ENCODE results near the gene ACE. TPM values are rescaled to one million over a fixed set of nuclear protein-coding genes. Genes with fewer than 3 reads are reported as not detected.

Gene ACE
- polyA plus RNA-seq (ENCODE audit: insufficient read length in 4 of 4) = 10 to 100 TPM; 13.2 to 16.3 (median 13.9) TPM

DNA sequence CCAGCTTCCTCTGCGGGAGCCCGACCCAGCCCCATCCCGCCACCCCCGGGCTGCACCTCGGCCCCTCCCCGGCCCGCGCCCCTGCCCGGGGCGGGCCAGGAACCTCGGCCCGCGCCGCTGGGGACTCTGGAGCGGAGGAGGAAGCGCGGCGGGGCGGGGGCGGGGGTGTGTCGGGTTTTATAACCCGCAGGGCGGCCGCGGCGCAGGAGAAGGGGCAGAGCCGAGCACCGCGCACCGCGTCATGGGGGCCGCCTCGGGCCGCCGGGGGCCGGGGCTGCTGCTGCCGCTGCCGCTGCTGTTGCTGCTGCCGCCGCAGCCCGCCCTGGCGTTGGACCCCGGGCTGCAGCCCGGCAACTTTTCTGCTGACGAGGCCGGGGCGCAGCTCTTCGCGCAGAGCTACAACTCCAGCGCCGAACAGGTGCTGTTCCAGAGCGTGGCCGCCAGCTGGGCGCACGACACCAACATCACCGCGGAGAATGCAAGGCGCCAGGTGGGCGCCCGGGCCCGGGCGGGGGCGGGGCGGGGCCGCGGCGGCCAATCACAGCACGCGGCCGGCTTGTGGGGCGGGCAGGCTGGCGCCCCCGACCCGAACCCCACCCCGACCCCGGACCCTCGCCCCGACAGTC lies at the start of gene ACE:
Gene ACE, plus strand, starts transcription at position 208 of the 626 bp plus-strand sequence. Its CDS starts 34 bp downstream, at position 242.
- no peak for DNase-seq (ENCODE audit: low read depth in 4 of 4, low spot score in 3 of 4)

- no peak for DNase-seq (ENCODE audit: low read depth in 4 of 4, low spot score in 3 of 4)
These were observed 47.1 kb upstream of the ACE start for GRCh38 chr17:63429766-63430165.

DNA sequence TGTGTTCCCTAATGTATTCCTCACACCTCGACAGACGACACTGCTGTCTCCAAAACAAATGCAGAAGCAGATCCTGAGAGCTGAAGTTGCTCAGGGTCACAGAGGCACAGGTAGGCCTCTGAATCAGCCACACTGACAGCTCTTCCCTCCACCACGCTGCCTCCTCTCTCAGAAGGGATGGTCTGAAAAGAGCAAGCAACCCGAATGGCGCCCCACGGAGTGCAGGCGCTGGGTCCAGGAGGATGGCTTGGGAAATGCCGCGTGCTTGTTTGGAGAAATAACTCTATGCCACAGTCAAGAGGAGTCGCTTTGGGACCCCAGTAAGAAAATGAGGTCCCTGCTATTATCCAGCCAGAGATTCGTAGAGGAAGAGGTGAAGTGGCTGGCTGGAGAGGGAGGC lies 46.6 kb upstream of the ACE start:
- DNase-seq (ENCODE audit: low read depth in 4 of 4, low spot score in 3 of 4) = no peak

GRCh38 chr17:63431618-63431938 lies 45.3 kb upstream of the ACE start:
- DNase-seq (ENCODE audit: low read depth in 4 of 4, low spot score in 3 of 4) = no peak

- DNase-seq (ENCODE audit: low read depth in 4 of 4, low spot score in 3 of 4) = no peak
These were observed 44.7 kb upstream of the ACE start for GRCh38 chr17:63431939-63432804.

- DNase-seq (ENCODE audit: low read depth in 4 of 4, low spot score in 3 of 4) = no peak
These were observed 42.9 kb upstream of the ACE start for GRCh38 chr17:63433746-63434591.

DNA sequence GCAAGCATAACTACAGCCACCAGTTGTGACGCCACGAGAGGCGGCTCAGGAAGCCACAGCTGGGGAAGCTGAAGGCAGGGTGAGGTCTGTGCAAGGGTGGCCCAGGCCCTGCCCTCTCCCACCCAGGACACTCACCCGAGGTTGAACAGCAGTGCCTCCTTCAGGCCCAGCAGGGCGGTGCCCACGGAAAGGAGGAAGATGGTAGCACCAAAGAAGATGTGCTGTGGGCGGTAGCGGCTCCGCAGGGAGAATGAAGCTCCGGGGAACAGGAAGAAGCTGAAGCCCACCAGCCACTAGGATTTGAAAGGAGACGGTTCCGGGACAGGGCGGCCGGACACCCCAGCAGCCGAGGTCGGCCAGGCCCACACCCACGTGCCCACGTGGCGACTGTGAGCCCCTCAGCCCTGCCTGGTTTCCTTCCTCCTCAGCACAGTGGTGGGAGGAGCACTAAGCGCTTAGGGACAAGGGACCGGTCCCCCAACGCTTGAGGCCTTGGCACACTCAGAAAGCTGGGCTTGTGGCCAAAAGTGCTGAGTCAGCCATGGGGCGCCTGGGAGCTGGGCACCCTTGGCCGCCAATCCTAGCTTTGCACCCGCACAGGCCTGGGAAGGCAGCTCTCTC lies 41.8 kb upstream of the ACE start:
- DNase-seq (ENCODE audit: low read depth in 4 of 4, low spot score in 3 of 4) = no peak

DNA sequence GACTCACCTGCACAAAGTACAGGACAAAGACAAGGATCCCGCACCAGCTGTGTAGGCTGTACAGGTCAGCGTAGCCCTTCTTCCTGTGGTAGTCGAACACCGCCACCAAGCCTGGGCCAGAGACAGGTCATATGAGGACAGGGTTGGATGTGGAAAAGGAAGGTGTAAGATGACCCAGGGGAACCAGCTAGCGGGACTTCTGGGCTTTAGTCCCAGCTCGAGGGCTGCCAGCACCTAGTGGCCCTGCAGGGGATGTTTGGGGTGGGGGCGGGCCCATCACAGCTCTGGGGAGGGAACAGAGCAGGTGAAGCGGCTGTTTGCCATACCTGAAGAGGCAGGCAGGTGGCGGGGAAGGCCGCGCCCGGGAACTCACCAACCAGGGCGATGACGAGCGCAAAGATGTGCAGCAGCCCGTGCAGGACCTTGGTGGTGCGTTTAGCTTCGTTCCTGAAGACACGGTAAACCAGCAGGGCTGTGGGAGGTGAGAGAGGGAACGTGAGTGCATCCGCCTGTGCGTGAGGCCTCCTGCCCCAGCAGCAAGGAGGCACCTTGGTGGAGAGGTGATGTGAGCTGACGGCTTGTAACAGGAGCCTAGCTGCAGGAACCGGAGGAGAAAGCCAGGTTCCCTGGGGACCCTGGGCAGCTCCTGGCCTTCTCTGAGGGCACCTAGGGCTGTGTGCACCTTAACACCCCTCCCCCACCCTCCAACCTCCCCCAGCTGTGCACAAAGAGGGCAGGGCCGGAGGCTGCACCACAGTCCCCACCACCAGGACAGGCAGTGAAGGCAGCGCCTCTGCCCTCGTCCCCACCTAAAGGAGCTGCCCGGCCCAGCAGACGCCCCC lies 41.0 kb upstream of the ACE start:
- no peak for DNase-seq (ENCODE audit: low read depth in 4 of 4, low spot score in 3 of 4)

DNA sequence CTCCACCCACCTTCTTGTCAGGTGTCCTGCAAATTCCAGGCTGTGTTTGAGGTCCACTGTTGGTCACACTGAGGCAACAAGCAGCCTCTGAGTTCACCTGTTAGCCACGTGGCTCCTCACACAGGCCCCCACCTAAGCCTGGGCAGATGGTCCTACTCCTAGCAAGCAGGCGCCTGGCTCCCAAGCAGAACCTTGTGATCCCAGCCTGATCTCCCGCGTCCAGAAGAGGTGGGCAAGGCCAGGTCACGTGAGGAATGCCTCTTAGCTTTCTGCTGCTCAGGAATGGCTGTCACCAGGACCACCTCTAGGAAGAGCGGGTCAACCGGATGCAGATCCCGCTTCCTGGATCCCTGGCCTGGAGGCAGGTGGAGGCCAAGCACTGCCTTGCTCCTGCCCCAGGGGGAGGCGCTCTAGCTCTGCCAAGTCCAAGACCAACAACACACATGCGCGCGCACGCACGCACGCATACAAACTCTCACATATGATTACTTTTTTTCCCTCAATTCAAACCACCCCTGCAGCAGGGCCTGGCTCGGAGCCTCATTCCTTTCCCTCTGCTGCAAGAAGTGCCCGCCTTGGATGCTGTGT lies 40.2 kb upstream of the ACE start:
- no peak for DNase-seq (ENCODE audit: low read depth in 4 of 4, low spot score in 3 of 4)

DNA sequence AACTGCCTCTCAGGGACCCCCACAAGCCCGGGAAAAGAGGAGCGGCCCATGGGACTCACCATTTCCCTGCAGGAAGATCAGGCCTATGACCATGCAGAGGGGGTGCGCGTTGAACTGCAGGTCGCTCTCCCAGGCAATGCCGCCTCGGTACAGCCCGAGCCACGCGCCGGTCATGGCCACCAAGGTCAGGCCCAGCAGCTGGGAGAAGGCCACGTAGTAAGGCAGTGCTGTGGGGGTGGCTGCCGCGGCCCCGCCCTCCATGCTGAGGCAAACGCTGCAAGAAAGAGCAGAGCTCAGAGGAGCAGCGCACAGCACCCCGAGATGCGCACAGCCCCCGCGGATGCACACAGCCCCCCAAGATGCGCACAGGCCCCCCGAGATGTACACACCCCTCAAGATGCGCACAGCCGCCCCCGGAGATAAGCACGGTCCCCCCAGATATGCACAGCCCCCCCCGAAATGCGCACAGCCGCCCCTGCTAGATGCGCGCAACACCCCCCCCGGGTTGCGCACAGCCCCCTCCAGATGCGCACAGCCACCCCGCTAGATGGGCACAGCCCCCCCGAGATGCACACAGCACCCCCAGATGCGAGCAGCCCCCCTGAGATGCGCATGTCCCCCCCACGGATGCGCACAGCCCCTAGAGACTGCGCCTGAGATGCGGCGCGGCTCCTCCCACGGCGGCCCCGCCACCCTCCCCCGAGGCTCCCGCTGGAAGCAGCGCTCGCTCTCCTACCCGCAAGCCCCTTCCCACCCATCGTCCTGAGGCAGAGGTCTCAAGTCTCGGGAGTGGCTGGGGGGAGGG lies 39.4 kb upstream of the ACE start:
- DNase-seq (ENCODE audit: low read depth in 4 of 4, low spot score in 3 of 4) = no peak

DNA sequence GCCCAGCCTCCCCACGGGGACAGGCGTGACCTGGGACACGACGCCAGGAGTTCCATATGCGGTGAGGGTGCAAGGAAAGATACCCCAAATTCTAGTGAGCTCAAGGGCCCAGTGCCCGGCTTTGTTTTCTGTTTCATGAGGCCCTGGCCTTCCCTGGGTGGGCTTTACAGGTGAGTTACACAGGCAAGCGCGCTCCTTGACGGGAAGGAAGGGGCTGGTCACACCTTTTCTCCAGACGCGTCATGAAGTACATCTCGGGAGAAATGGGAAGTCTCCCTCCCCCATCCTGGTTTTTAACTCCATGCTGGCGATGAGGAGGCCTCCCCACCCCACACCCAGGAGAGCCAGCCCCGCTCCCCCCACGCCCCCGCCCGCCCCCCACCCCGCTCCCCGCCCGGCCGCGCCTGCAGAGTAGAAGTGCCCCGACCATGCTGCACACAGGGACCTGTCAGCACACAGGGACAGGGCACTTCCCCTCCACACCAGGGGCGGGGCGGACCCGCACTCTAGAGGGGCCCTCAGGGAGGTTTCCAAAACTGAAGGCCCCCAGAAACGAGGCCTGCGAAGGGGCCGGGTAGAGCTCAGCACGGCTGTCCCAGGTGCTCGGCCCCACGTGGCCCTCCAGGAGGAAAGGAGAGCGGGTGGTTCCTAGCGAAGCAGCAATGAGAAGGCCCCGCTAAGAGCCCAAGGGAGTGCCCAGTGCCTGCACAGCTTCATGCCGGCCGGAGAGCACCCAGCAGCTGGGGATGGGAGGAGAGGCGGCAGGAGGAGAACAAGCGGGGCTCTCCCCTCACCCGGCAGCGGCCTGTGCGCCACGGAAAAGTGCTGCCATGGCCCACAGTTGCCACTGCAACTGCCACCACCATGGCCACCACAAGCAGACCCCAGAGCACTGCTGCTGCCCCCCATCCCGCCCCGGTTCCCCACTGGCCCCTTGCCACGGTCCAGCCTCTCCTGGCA lies 38.5 kb upstream of the ACE start:
- no peak for DNase-seq (ENCODE audit: low read depth in 4 of 4, low spot score in 3 of 4)

GRCh38 chr17:63439687-63440086 lies 37.2 kb upstream of the ACE start:
- DNase-seq (ENCODE audit: low read depth in 4 of 4, low spot score in 3 of 4) = no peak

DNA sequence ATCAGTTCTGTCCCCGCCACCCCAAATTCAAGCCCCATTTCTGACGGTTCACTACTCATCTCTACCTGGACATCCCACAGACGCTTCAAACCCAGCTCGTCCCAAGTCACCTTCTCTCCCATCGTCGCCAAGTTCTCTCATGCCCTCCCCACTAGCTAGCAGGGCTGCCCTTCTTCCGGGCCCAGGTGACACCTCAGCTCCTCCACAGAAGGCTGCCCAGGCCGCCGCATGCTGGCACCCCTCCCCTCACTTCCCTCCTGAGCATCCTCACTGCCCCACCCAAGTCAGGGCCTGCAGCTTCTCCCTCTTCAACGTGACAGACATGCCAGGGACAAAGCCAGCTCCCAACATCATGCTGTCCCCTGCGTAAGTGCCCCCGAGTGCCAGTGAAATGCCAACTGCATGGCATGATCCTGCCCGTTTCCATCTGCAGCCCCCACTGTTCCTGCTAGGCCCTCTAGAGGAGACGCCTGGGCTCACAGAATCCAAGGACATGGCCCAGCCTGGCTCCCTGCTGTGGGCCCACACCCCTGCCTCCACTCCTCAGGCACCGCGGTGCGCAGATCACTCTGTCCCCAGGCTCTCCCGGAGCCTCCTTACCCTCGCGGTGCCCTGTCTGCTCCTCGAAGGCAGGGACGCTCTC lies 36.6 kb upstream of the ACE start:
- DNase-seq (ENCODE audit: low read depth in 4 of 4, low spot score in 3 of 4) = no peak

DNA sequence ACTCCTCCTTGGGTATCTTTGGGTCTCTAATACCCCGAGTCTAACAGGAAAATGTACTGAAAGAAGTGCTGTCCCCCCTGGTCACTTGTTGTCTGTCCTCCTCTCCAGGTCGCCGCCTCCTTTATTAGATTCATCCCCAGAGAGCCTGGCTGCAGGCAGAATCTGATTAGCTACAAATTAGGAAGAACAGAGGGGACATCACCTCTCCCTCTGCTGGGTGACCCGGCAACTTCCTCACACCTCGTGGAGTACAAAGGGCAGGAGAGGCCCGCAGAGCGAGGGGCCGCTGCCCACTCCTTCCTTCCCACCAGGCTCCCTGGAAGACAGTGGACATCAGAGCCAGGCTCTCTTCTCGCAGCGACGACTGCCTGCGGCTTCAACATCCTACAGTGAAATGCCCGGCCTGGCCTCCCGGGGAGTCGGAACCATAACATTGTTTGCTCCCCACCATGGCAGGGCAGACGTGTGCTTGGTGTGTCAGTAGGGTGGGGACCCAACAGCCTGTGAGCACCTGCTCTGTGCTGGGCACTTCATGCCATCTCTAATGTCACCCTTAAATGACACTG lies 36.0 kb upstream of the ACE start:
- DNase-seq (ENCODE audit: low read depth in 4 of 4, low spot score in 3 of 4) = no peak

- no peak for DNase-seq (ENCODE audit: low read depth in 4 of 4, low spot score in 3 of 4)
These were observed 35.2 kb upstream of the ACE start for GRCh38 chr17:63441654-63442053.

GRCh38 chr17:63442074-63442473 lies 34.8 kb upstream of the ACE start:
- DNase-seq (ENCODE audit: low read depth in 4 of 4, low spot score in 3 of 4) = no peak

DNA sequence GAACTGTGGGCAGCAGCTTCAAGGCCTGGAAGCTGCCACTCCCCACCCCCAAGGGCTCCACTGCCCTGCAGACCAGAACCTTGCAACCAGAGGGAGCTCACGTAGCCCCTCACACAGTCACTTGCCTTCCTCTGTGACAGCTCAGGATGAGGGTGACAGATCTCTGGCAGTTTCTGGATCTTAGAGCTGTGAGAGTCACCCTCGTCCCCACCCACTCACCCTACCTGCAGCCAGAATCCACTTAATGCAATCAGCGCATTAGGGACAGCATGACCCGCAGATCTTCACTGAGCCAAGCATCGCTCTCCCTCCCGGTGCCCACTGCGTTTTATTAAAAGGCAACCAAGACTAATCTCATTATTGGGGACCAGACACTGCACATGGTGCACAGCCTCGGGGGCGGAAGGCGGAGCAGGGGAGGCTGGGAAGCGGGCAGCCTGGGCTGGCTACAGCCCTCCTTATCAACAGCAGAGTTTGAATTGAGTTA lies 34.3 kb upstream of the ACE start:
- DNase-seq (ENCODE audit: low read depth in 4 of 4, low spot score in 3 of 4) = no peak
